HCT116 (cell line): ENCODE data around the gene DTWD1. TPM values are rescaled to one million over a fixed set of nuclear protein-coding genes. Genes with fewer than 3 reads are reported as not detected.
"Not testable (repeated sequence)": the region's sequence is repeated elsewhere in the genome, so short reads cannot be mapped to it uniquely, and the experiment has no call there.

Experiments used
- ATAC-seq: fragments of 200-7000 bp; cut with Tn5 transposase; 2 replicates; pipeline ENCODE4 v1.9.1; 2020; ENCODE audit warnings: mild to moderate bottlenecking, moderate library complexity
- BruUV-seq: library from RNA; stranded (reverse); fragments of 400-500 nt; replicated peaks from 2 replicates; lab custom pipeline; 2021; lab: Mats Ljungman, UMichigan
- CTCF ChIA-PET: fragments of 300-600 bp; sonication (Branson Sonifier 250); formaldehyde crosslinking; loops from one replicate; lab custom pipeline; 2021; ENCODE audit warnings: antibody characterized with exemption; lab: Charles Lee
- POLR2A ChIA-PET: fragments of 300-600, 350-600 bp; sonication (Branson Sonifier 250); formaldehyde crosslinking; loops from one replicate; lab custom pipeline; 2021; ENCODE audit warnings: antibody characterized with exemption; lab: Charles Lee
- RAD21 ChIA-PET, 2 experiments: fragments of 300-600 bp; sonication (Branson Sonifier 250); formaldehyde crosslinking; loops; one replicate each; lab custom pipeline; 2023; ENCODE audit warnings: low total read pairs in 2 of 2; ENCODE audit not compliant: uncharacterized antibody in 2 of 2, unreplicated experiment in 2 of 2, low non-redundant PET in 1 of 2; lab: Charles Lee
- DNase-seq: peaks from one replicate; pipeline ENCODE4 v3.0.0-alpha.2; 2010; ENCODE audit warnings: low read depth, low spot score
- H2AFZ ChIP-seq: fragments of 200-600 bp; shearing (Covaris generic), sonication (generic); 2 replicates; pipeline ENCODE4 v1.6.1; 2017; ENCODE audit warnings: low read depth, mixed run types, mixed read lengths, antibody characterized with exemption, low read length; ENCODE audit not compliant: poor library complexity, severe bottlenecking
- H3K27ac ChIP-seq: 2 replicates; pipeline ENCODE4 v1.5.1; 2012; ENCODE audit warnings: low read depth, low read length
- H3K27me3 ChIP-seq: fragments of 200-600 bp; sonication (generic); 2 replicates; pipeline ENCODE4 v1.6.1; 2016; ENCODE audit warnings: mixed run types, low read length, mixed read lengths; ENCODE audit not compliant: insufficient read depth
- H3K36me3 ChIP-seq, 2 experiments: fragments of 200-500 bp in 1 of 2; fragments of 200-600 bp in 1 of 2; sonication (Bioruptor generic) in 1 of 2; sonication (generic) in 1 of 2; 2 replicates each; pipeline versions ENCODE4 v1.5.1 to v1.6.1; 2014 to 2016; ENCODE audit warnings: low read length in 2 of 2, inconsistent platforms in 1 of 2, mixed read lengths in 1 of 2, mixed run types in 1 of 2; ENCODE audit not compliant: insufficient read depth in 2 of 2, control insufficient read depth in 1 of 2
- H3K4me1 ChIP-seq, 2 experiments: fragments of 200-600 bp in 1 of 2; sonication (generic) in 1 of 2; 2 replicates each; pipeline versions ENCODE4 v1.5.1 to v1.6.1; 2012 to 2017; ENCODE audit warnings: low read length in 2 of 2, inconsistent platforms in 1 of 2, mild to moderate bottlenecking in 1 of 2, mixed read lengths in 1 of 2, mixed run types in 1 of 2, moderate library complexity in 1 of 2; ENCODE audit not compliant: insufficient read depth in 2 of 2, control insufficient read depth in 1 of 2
- H3K4me2 ChIP-seq: fragments of 200-600 bp; sonication (generic); 2 replicates; pipeline ENCODE4 v1.6.1; 2017; ENCODE audit warnings: mixed run types, low read length, mixed read lengths
- H3K4me3 ChIP-seq, 2 experiments: fragments of 200-600 bp in 1 of 2; sonication (generic) in 1 of 2; replicated peaks in 1 of 2; 2 replicates each; pipeline ENCODE4 v1.5.1; 2011 to 2016; ENCODE audit warnings: low read length in 2 of 2, control low read depth in 1 of 2, low read depth in 1 of 2, mild to moderate bottlenecking in 1 of 2, mixed read lengths in 1 of 2, mixed run types in 1 of 2
- H3K79me2 ChIP-seq: fragments of 200-600 bp; sonication (generic); 2 replicates; pipeline ENCODE4 v1.6.1; 2017; ENCODE audit warnings: mild to moderate bottlenecking, mixed run types, low read length, moderate library complexity, mixed read lengths; ENCODE audit not compliant: insufficient read depth
- H3K9ac ChIP-seq: fragments of 200-600 bp; sonication (generic); 2 replicates; pipeline ENCODE4 v1.6.1; 2016; ENCODE audit warnings: low read length, mixed read lengths
- H3K9me2 ChIP-seq: fragments of 200-600 bp; sonication (generic), shearing (Covaris generic); 2 replicates; pipeline ENCODE4 v1.6.1; 2017; ENCODE audit warnings: mixed run types, mild to moderate bottlenecking, moderate library complexity; ENCODE audit not compliant: insufficient read depth
- H3K9me3 ChIP-seq, 2 experiments: fragments of 200-500 bp in 1 of 2; fragments of 200-600 bp in 1 of 2; sonication (Bioruptor generic) in 1 of 2; sonication (generic) in 1 of 2; 2 replicates each; pipeline ENCODE4 v1.6.1; 2014 to 2017; ENCODE audit warnings: low read length in 2 of 2, mixed read lengths in 2 of 2, inconsistent platforms in 1 of 2, low read depth in 1 of 2, mild to moderate bottlenecking in 1 of 2, mixed run types in 1 of 2, moderate library complexity in 1 of 2; ENCODE audit not compliant: control insufficient read depth in 1 of 2, insufficient read depth in 1 of 2
- H4K20me1 ChIP-seq: fragments of 200-600 bp; sonication (generic), shearing (Covaris generic); 2 replicates; pipeline ENCODE4 v1.6.1; 2017; ENCODE audit warnings: mixed run types, mild to moderate bottlenecking, moderate library complexity; ENCODE audit not compliant: insufficient read depth
- intact Hi-C: fragments of 100-400 bp; cut with micrococcal nuclease; formaldehyde crosslinking; loops from 2 replicates; pipeline ENCODE4 v1.10.0; 2022
- total RNA-seq: library from RNA; stranded (reverse); gene quantifications from one replicate; pipeline ENCODE4 v1.2.1, GENCODE V29; 2021; ENCODE audit not compliant: unreplicated experiment

Gene DTWD1
- total RNA-seq, 1 experiment from 2014 or later = 34.5 TPM

DNA sequence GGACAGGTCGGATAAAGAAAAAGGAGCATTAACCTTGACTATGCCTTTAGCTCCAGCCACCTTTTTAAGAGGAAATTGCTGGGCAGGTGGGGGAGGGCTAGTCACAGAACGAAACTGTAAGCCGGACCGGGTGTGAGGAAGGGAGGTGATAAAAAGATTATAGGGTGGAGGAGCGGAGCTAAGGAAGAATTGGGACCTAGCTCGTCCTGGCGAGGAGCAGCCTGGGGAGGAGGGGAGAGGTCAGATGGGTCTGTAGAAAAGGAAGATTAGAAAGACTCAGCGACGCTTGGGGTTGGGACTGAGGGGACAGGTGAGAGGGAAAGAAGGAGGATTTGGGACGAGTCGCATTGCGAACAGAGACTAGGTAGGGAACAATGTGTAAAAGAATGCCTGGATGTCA is 82.1 kb downstream of the DTWD1 start:
- DNase-seq, H3K27me3 ChIP-seq, H3K4me2 ChIP-seq, H3K9me2 ChIP-seq, H3K79me2 ChIP-seq, H3K9ac ChIP-seq, RAD21 ChIA-PET, POLR2A ChIA-PET, CTCF ChIA-PET, H4K20me1 ChIP-seq, intact Hi-C loops, H3K4me3 ChIP-seq, H3K9me3 ChIP-seq, ATAC-seq, H3K27ac ChIP-seq, H3K36me3 ChIP-seq, BruUV-seq, H2AFZ ChIP-seq, H3K4me1 ChIP-seq: not testable (repeated sequence)

Other genes starting within 250 kb of the DTWD1 start
- 0.49 TPM for gene FGF7, start 197.8 kb upstream of the DTWD1 start, total RNA-seq
- 6.9 TPM for gene FAM227B, start 230 bp upstream of the DTWD1 start, total RNA-seq